Activated T-cell treated with anti-CD3 and anti-CD28 coated beads, Interleukin-2, amount 50 U/mL, for 72 hours (primary cell): Measurements from ENCODE around the gene SLC13A5. TPM values are rescaled to one million over a fixed set of nuclear protein-coding genes. Genes with fewer than 3 reads are reported as not detected.

ENCODE experiments used
- total RNA-seq, 2 donors: library from RNA; stranded (reverse); gene quantifications; one replicate each; pipeline ENCODE4 v1.2.3, GENCODE V29; 2022

SLC13A5 gene
- total RNA-seq, 2 donors from 2014 or later = 0.22 TPM; not detected in 1

Other genes with a start within 250 kb of the SLC13A5 start
- gene PITPNM3, start 156.8 kb downstream of the SLC13A5 start, total RNA-seq = under 1 TPM; 0.70 to 0.81 TPM
- gene KIAA0753, start 72.7 kb downstream of the SLC13A5 start, total RNA-seq = 10 to 100 TPM; 14.0 to 18.4 TPM
- gene TXNDC17, start 72.3 kb downstream of the SLC13A5 start, total RNA-seq = 10 to 100 TPM; 35.2 to 46.2 TPM
- gene MED31, start 61.8 kb downstream of the SLC13A5 start, total RNA-seq = 1 to 10 TPM; 7.3 to 8.8 TPM
- 1 to 10 TPM; 1.8 to 2.9 TPM for gene C17orf100, start 61.6 kb downstream of the SLC13A5 start, total RNA-seq
- 10 to 100 TPM; 19.1 to 31.1 TPM for gene XAF1, start 42.7 kb upstream of the SLC13A5 start, total RNA-seq
- gene FBXO39, start 62.8 kb upstream of the SLC13A5 start, total RNA-seq = 1 to 10 TPM in 1 of 2 donors, not detected in 1; 1.0 TPM
- gene TEKT1, start 118.4 kb upstream of the SLC13A5 start, total RNA-seq = not detected